ENCODE results near the gene NEUROD1.

NEUROD1 gene

DNA sequence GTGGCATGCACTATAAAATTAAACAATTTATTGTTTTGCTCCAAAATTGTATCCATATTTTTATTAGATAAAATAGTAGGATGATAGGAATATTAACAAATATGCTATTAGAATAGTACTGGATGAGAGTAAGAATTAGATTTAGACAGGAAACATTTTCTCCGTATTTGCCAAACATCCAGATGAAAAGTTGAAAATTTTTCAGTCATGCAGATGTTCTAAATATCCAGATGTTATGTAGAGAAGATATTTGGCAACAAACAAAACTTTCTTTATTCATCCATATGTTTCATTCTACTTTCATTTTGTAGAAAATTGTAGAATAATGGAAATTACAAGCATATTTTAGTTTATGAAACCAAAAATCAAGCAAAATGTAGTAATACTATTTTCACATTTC lies 45.2 kb upstream of the NEUROD1 start:
- Histone ChIP-seq H3K27ac (ENCODE audit: extremely low read depth, low read depth, low read length) (no peak overlapping the region), H3K4me3 (ENCODE audit: low read depth, low read length) (no peak overlapping the region), H3K36me3 (ENCODE audit: control insufficient read depth in 2 of 2, insufficient read depth in 1 of 2, low read length in 2 of 2) (no peaks in the 10 kb centered on the region), H3K9me3 (ENCODE audit: control insufficient read depth, insufficient read depth, low read depth, low read length) (no peaks in the 10 kb centered on the region), H3K4me1 (ENCODE audit: control insufficient read depth, insufficient read depth, low read length) (no peaks in the 10 kb centered on the region)
- no peak for TF ChIP-seq ZNF585B (tag by site-specific recombination; IDR thresholded peaks at IDR 0.05)
- TF ChIP-seq YY1 (tag by site-specific recombination; IDR thresholded peaks at IDR 0.05): no peak
- no peak for TF ChIP-seq ZNF544 (tag by site-specific recombination; IDR thresholded peaks at IDR 0.05)
- no peak for TF ChIP-seq ZNF518A (tag by site-specific recombination; conservative IDR thresholded peaks at IDR 0.05; ENCODE audit: low read depth)
- no peak for TF ChIP-seq KLF7 (tag by site-specific recombination; IDR thresholded peaks at IDR 0.05; ENCODE audit: borderline replicate concordance)
- no peak for TF ChIP-seq MZF1 (tag by site-specific recombination; IDR thresholded peaks at IDR 0.05; ENCODE audit: borderline replicate concordance)
- no peak for TF ChIP-seq FEZF1 (tag by site-specific recombination; IDR thresholded peaks at IDR 0.05)
- CTCF ChIA-PET: interaction anchor here (1.2 kb wide), 1 partner anchor 10 kb away, joined by 4 read pairs; no protein-coding TSS in a partner anchor
- POLR2A ChIA-PET: no interaction called here

DNA sequence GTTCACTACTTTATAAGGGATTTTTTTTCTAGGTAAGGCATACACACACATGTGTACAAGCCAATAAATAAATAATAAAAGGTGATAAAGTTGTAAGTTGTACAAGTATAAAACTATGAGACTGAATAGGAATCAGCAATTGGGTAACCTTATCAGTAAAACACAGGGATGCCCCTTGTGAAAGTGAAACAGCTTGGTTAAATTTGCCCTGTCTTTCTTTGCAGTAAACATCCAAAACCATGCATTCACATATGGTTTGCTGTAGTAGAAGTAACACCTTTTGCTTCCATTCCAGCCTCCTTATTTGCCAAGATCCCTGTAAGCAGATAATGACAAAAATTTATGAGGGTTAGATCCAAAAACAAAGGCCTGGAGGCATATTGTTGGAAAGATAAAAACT lies 44.3 kb upstream of the NEUROD1 start:
- ChIA-PET CTCF (interaction anchor here (0.6 to 2.1 kb wide), 2 partner anchors 9 to 163 kb away, joined by 3 to 11 read pairs; no protein-coding TSS in a partner anchor), POLR2A (no interaction called here)

GRCh38 chr2:181723731-181724130 lies 43.4 kb upstream of the NEUROD1 start:
- H3K36me3 ChIP-seq (ENCODE audit: control insufficient read depth in 2 of 2, insufficient read depth in 1 of 2, low read length in 2 of 2): no peaks in the 10 kb centered on the region
- POLR2A ChIA-PET: no interaction called here
- no peaks in the 10 kb centered on the region for H3K9me3 ChIP-seq (ENCODE audit: control insufficient read depth, insufficient read depth, low read depth, low read length)
- CTCF ChIA-PET: interaction anchor here (0.5 to 2.1 kb wide), 4 partner anchors 8 to 1274 kb away, joined by 3 to 11 read pairs (median 3); no protein-coding TSS in a partner anchor
- no peak overlapping the region for H3K4me3 ChIP-seq (ENCODE audit: low read depth, low read length)
- H3K27ac ChIP-seq (ENCODE audit: extremely low read depth, low read depth, low read length): no peak overlapping the region
- H3K4me1 ChIP-seq (ENCODE audit: control insufficient read depth, insufficient read depth, low read length): no peaks in the 10 kb centered on the region
- no peak for TF ChIP-seq ATF2 (tag by site-specific recombination; IDR thresholded peaks at IDR 0.05; ENCODE audit: low read depth)
- TF ChIP-seq MZF1 (tag by site-specific recombination; IDR thresholded peaks at IDR 0.05; ENCODE audit: borderline replicate concordance): no peak
- TF ChIP-seq ZFP69B (tag by site-specific recombination; IDR thresholded peaks at IDR 0.05): no peak
- TF ChIP-seq, protein P1, sequence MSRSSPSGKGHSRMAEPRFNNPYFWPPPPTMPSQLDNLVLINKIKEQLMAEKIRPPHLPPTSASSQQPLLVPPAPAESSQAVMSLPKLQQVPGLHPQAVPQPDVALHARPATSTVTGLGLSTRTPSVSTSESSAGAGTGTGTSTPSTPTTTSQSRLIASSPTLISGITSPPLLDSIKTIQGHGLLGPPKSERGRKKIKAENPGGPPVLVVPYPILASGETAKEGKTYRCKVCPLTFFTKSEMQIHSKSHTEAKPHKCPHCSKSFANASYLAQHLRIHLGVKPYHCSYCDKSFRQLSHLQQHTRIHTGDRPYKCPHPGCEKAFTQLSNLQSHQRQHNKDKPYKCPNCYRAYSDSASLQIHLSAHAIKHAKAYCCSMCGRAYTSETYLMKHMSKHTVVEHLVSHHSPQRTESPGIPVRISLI (tag by site-specific recombination; IDR thresholded peaks at IDR 0.05): no peak
- no peak for TF ChIP-seq ZNF624 (tag by site-specific recombination; IDR thresholded peaks at IDR 0.05)
- TF ChIP-seq, protein P2, sequence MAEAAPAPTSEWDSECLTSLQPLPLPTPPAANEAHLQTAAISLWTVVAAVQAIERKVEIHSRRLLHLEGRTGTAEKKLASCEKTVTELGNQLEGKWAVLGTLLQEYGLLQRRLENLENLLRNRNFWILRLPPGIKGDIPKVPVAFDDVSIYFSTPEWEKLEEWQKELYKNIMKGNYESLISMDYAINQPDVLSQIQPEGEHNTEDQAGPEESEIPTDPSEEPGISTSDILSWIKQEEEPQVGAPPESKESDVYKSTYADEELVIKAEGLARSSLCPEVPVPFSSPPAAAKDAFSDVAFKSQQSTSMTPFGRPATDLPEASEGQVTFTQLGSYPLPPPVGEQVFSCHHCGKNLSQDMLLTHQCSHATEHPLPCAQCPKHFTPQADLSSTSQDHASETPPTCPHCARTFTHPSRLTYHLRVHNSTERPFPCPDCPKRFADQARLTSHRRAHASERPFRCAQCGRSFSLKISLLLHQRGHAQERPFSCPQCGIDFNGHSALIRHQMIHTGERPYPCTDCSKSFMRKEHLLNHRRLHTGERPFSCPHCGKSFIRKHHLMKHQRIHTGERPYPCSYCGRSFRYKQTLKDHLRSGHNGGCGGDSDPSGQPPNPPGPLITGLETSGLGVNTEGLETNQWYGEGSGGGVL (tag by site-specific recombination; IDR thresholded peaks at IDR 0.05): no peak
- TF ChIP-seq ZNF645 (tag by site-specific recombination; IDR thresholded peaks at IDR 0.05): no peak
- TF ChIP-seq ZNF133 (tag by site-specific recombination; IDR thresholded peaks at IDR 0.05): no peak
- TF ChIP-seq ZNF175 (tag by site-specific recombination; IDR thresholded peaks at IDR 0.05): no peak
- TF ChIP-seq ZNF433 (tag by site-specific recombination; IDR thresholded peaks at IDR 0.05; ENCODE audit: low read depth): no peak
- no peak for TF ChIP-seq EGR2 (tag by site-specific recombination; IDR thresholded peaks at IDR 0.05; ENCODE audit: low read depth)
- TF ChIP-seq ZNF510 (tag by site-specific recombination; IDR thresholded peaks at IDR 0.05; ENCODE audit: insufficient replicate concordance): no peak
- TF ChIP-seq ZNF792 (tag by site-specific recombination; IDR thresholded peaks at IDR 0.05): no peak

More for the DNA sequence above, 44.3 kb upstream of the NEUROD1 start:
- no peak overlapping the region for H3K4me3 ChIP-seq (ENCODE audit: low read depth, low read length)
- no peak for TF ChIP-seq ZBTB48 (tag by site-specific recombination; IDR thresholded peaks at IDR 0.05)
- TF ChIP-seq SCRT2 (tag by site-specific recombination; IDR thresholded peaks at IDR 0.05): no peak
- no peak for TF ChIP-seq ZNF132 (tag by site-specific recombination; IDR thresholded peaks at IDR 0.05; ENCODE audit: borderline replicate concordance)
- TF ChIP-seq ZNF580 (tag by site-specific recombination; IDR thresholded peaks at IDR 0.05): no peak
- no peaks in the 10 kb centered on the region for H3K36me3 ChIP-seq (ENCODE audit: control insufficient read depth in 2 of 2, insufficient read depth in 1 of 2, low read length in 2 of 2)
- H3K27ac ChIP-seq (ENCODE audit: extremely low read depth, low read depth, low read length): no peak overlapping the region
- H3K9me3 ChIP-seq (ENCODE audit: control insufficient read depth, insufficient read depth, low read depth, low read length): no peaks in the 10 kb centered on the region
- no peaks in the 10 kb centered on the region for H3K4me1 ChIP-seq (ENCODE audit: control insufficient read depth, insufficient read depth, low read length)
